Lung (tissue), 12 donors: ENCODE results near the gene AKR1C2. TPM values are rescaled to one million over a fixed set of nuclear protein-coding genes. Genes with fewer than 3 reads are reported as not detected.

Source experiments
- ATAC-seq: fragments of 200-7000 bp; cut with Tn5 transposase; one replicate; pipeline ENCODE4 v1.9.1; 2020; ENCODE audit warnings: moderate number of reproducible peaks; ENCODE audit not compliant: insufficient read depth, low FRiP score
- DNase-seq, 3 donors: peaks; one replicate each; pipeline ENCODE4 v3.0.0-alpha.2; 2013 to 2017
- H3K27ac ChIP-seq, 2 donors: one replicate each; pipeline ENCODE4 v1.5.1; 2013; ENCODE audit warnings: mild to moderate bottlenecking in 2 of 2, moderate library complexity in 2 of 2, control low read depth in 1 of 2, inconsistent platforms in 1 of 2, low read depth in 1 of 2, low read length in 1 of 2
- H3K27me3 ChIP-seq, 3 donors: one replicate each; pipeline ENCODE4 v1.5.1; 2013; ENCODE audit warnings: low read length in 2 of 3; ENCODE audit not compliant: control insufficient read depth in 3 of 3, insufficient read depth in 3 of 3
- H3K36me3 ChIP-seq, 4 donors: one replicate each; pipeline ENCODE4 v1.5.1; 2013; ENCODE audit warnings: low read length in 4 of 4, mild to moderate bottlenecking in 1 of 4, moderate library complexity in 1 of 4; ENCODE audit not compliant: control insufficient read depth in 4 of 4, insufficient read depth in 4 of 4
- H3K4me1 ChIP-seq, 5 donors: one replicate each; pipeline ENCODE4 v1.5.1; 2013; ENCODE audit warnings: low read length in 5 of 5, mild to moderate bottlenecking in 2 of 5, moderate library complexity in 1 of 5; ENCODE audit not compliant: control insufficient read depth in 5 of 5, insufficient read depth in 5 of 5
- H3K4me3 ChIP-seq: one replicate; pipeline ENCODE4 v1.5.1; 2013; ENCODE audit warnings: mild to moderate bottlenecking, control low read depth, moderate library complexity
- H3K9ac ChIP-seq, 2 donors: one replicate each; pipeline ENCODE4 v1.5.1; 2013; ENCODE audit warnings: low read length in 2 of 2, control low read depth in 1 of 2; ENCODE audit not compliant: insufficient read depth in 1 of 2
- H3K9me3 ChIP-seq, 4 donors: one replicate each; pipeline ENCODE4 v1.5.1; 2013; ENCODE audit warnings: low read length in 3 of 4, mild to moderate bottlenecking in 1 of 4, moderate library complexity in 1 of 4; ENCODE audit not compliant: control insufficient read depth in 4 of 4, insufficient read depth in 3 of 4
- CTCF ChIP-seq: IDR thresholded peaks from 2 replicates; pipeline ENCODE4 v1.5.1; 2012; ENCODE audit warnings: mild to moderate bottlenecking; ENCODE audit errors: control extremely low read depth, extremely low read depth
- WGBS, 2 donors: extraction: QIAGEN DNeasy Blood & Tissue Kit; methylation state at CpG; one replicate each; pipeline ENCODE4 v1.1.7; 2013; 5-methylcytosine and 5-hydroxymethylcytosine counted together
- polyA plus RNA-seq, 2 donors: library from polyadenylated mRNA; stranded (reverse); fragments of 200-250 nt; gene quantifications; one replicate each; pipeline ENCODE4 v1.2.1, GENCODE V29; 2013
- total RNA-seq, 2 donors: library from RNA; depleted of rRNA in 1 of 2; stranded (reverse); fragments of >200 nt in 1 of 2; gene quantifications; one replicate each; pipeline ENCODE4 v1.2.1, GENCODE V29; 2014 to 2021
- donor health status: control.
- donor health status: control.
- donor health status: Bipolar disorder and iron deficiency.
- donor health status: healthy.
- donor health status: DM: yes; HTN: yes; CAD: no.

The AKR1C2 gene
- total and polyA plus RNA-seq, 4 donors: 1.8 to 56.6 (median 27.4) TPM

GRCh38 chr10:5041471-5042023 is 37.9 kb upstream of the AKR1C2 start:
- H3K36me3 ChIP-seq: no peaks in the 10 kb centered on the region
- TF ChIP-seq CTCF: no peak
- H3K9me3 ChIP-seq: no peaks in the 10 kb centered on the region
- no peak overlapping the region for H3K27ac ChIP-seq
- DNase-seq (no peak), ATAC-seq (no peak)
- no peak overlapping the region for H3K4me3 ChIP-seq
- 51 to 72% methylated on average over 9 of the region's 9 CpGs for WGBS, 2 donors
- H3K4me1 ChIP-seq: peaks cover 0 to 3% (median 0%) of the 10 kb centered on the region in 5 donors
- H3K9ac ChIP-seq: no peak overlapping the region
- H3K27me3 ChIP-seq: no peaks in the 10 kb centered on the region

- WGBS, 2 donors: 44 to 52% methylated on average over 8 of the region's 8 CpGs
- Histone ChIP-seq H3K9me3 (no peaks in the 10 kb centered on the region), H3K4me1 (peaks cover 0 to 3% (median 0%) of the 10 kb centered on the region in 5 donors), H3K27ac (no peak overlapping the region), H3K9ac (no peak overlapping the region), H3K27me3 (no peaks in the 10 kb centered on the region), H3K36me3 (no peaks in the 10 kb centered on the region), H3K4me3 (no peak overlapping the region)
- ATAC-seq (peak; percentile 28), DNase-seq (peak in 2 of 3 donors; percentile 9 to 24)
- TF ChIP-seq CTCF: no peak
Observed at GRCh38 chr10:5040781-5041470, 37.3 kb upstream of the AKR1C2 start.

- H3K4me1 ChIP-seq: peaks cover 0 to 3% (median 0%) of the 10 kb centered on the region in 5 donors
- 90 to 93% methylated on average over 10 of the region's 10 CpGs for WGBS, 2 donors
- no peak overlapping the region for H3K9ac ChIP-seq
- no peaks in the 10 kb centered on the region for H3K27me3 ChIP-seq
- ATAC-seq (no peak), DNase-seq (no peak)
- TF ChIP-seq CTCF: no peak
- no peak overlapping the region for H3K27ac ChIP-seq
- no peaks in the 10 kb centered on the region for H3K36me3 ChIP-seq
- H3K4me3 ChIP-seq: no peak overlapping the region
- peaks cover 0 to 3% (median 0%) of the 10 kb centered on the region in 4 donors for H3K9me3 ChIP-seq
Observed at GRCh38 chr10:5040010-5040673, 36.5 kb upstream of the AKR1C2 start.
